Measurements from ENCODE around the gene RPLP1. TPM values are rescaled to one million over a fixed set of nuclear protein-coding genes. Genes with fewer than 3 reads are reported as not detected.
A peak's percentile ranks its signal among the peaks of the same experiment; 100 is the strongest.

RPLP1 gene
- 1,514 and 1,792 TPM in 2 replicates for polyA plus RNA-seq (2012; rRNA removed)
- 1,001 and 1,355 TPM in 2 replicates for polyA plus RNA-seq (2012; cell fraction: cytosol; rRNA removed)
- polyA plus RNA-seq (2012; cell fraction: nucleus; rRNA removed), result 360 and 521 TPM in 2 replicates

GRCh38 chr15:69452692-69453521 is at the start of gene RPLP1:
TSS of gene RPLP1 (plus strand) at chr15:69452818. CDS start at chr15:69452949, 131 bp downstream.
- H3K36me3 ChIP-seq (replicated peaks in 1 of 2; ENCODE audit: control insufficient read depth in 1 of 2, insufficient read depth in 2 of 2, low read length in 1 of 2), result peaks cover 37 to 45% of the 10 kb centered on the region in 2 experiments
- H3K9me2 ChIP-seq, result no peaks in the 10 kb centered on the region
- H4K20me1 ChIP-seq (ENCODE audit: insufficient read depth), result peaks cover 49% of the 10 kb centered on the region
- no peaks in the 10 kb centered on the region for H3K27me3 ChIP-seq (ENCODE audit: insufficient read depth)
- H3K9me3 ChIP-seq, result no peaks in the 10 kb centered on the region
- H2AFZ ChIP-seq (ENCODE audit: low read depth), result peak within 1 kb of the TSS; percentile 89
- CTCF ChIA-PET, result interaction anchor here (2.1 to 4.1 kb wide), 4 partner anchors 9 to 394 kb away, joined by 6 to 31 read pairs (median 12); no protein-coding TSS in a partner anchor
- H3K79me2 ChIP-seq (ENCODE audit: insufficient read depth), result peaks cover 43% of the 10 kb centered on the region
- peaks cover 62% of the 10 kb centered on the region for H3F3A ChIP-seq (replicated peaks; ENCODE audit: insufficient read depth)
- WGBS (ENCODE audit: low lambda C conversion rate), result under 1% methylated on average over 39 of the region's 77 CpGs
- peaks cover 10 to 16% of the 10 kb centered on the region in 2 experiments; a peak in 3 of 4 replicates for H3K4me1 ChIP-seq (ENCODE audit: control insufficient read depth in 1 of 2, insufficient read depth in 2 of 2, low read depth in 1 of 2, low read length in 1 of 2)
- peak within 1 kb of the TSS; percentile 94 to 95 for H3K27ac ChIP-seq (ENCODE audit: low read depth in 2 of 2, low read length in 1 of 2)
- peak within 1 kb of the TSS; percentile 88 to 91 for H3K4me3 ChIP-seq (ENCODE audit: low read depth in 2 of 2, low read length in 1 of 2)
- POLR2A ChIA-PET, result interaction anchor here (0.6 to 3.2 kb wide), 12 partner anchors 9 to 1175 kb away, joined by 3 to 53 read pairs (median 3); partner anchors contain the start of genes GLCE and KIF23
- H3K4me2 ChIP-seq, result peak within 1 kb of the TSS; percentile 79
- DNase-seq, result peak; percentile 97
- H3K9ac ChIP-seq, result peak within 1 kb of the TSS; percentile 96
- TF ChIP-seq RFX5 (IDR thresholded peaks at IDR 0.05; ENCODE audit: low read length), result no peak
- no peak for TF ChIP-seq RAD21 (IDR thresholded peaks at IDR 0.05; ENCODE audit: low read length)
- TF ChIP-seq IRF3 (IDR thresholded peaks at IDR 0.05; ENCODE audit: low read depth, low read length), result no peak
- TF ChIP-seq EZH2phosphoT487 (IDR thresholded peaks at IDR 0.05; ENCODE audit: borderline replicate concordance, low read depth), result no peak
- TF ChIP-seq FOSL2 (IDR thresholded peaks at IDR 0.05; ENCODE audit: borderline replicate concordance, low read depth), result no peak
- peak; percentile 9; the same call in 1 of the 2 replicates for TF ChIP-seq ELF1 (IDR thresholded peaks at IDR 0.05)
- TF ChIP-seq MAX (IDR thresholded peaks at IDR 0.05; ENCODE audit: low read depth), result no peak
- TF ChIP-seq JUND (IDR thresholded peaks at IDR 0.05), result no peak
- no peak for TF ChIP-seq NFIC (IDR thresholded peaks at IDR 0.05; ENCODE audit: borderline replicate concordance)
- TF ChIP-seq POLR2AphosphoS5 (IDR thresholded peaks at IDR 0.05; ENCODE audit: low read depth, low read length), result peak; percentile 100
- no peak for TF ChIP-seq YY1 (IDR thresholded peaks at IDR 0.05; ENCODE audit: low read depth)
- no peak for TF ChIP-seq RCOR1 (IDR thresholded peaks at IDR 0.05; ENCODE audit: low read length)
- no peak for TF ChIP-seq MEF2A (IDR thresholded peaks at IDR 0.05; ENCODE audit: borderline replicate concordance, low read depth)
- no peak for TF ChIP-seq TEAD4 (IDR thresholded peaks at IDR 0.05; ENCODE audit: borderline replicate concordance, insufficient read depth)
- TF ChIP-seq CTCF (IDR thresholded peaks at IDR 0.05), result no peak
- TF ChIP-seq PBX3 (IDR thresholded peaks at IDR 0.05), result 0 out of 2 replicates have a peak, but pooled peaks have one; percentile 20
- TF ChIP-seq GABPA (IDR thresholded peaks at IDR 0.05; ENCODE audit: low read depth), result peak; percentile 74
- peak; percentile 78 for TF ChIP-seq NRF1 (IDR thresholded peaks at IDR 0.05; ENCODE audit: low read depth, low read length)
- 0 out of 2 replicates have a peak, but pooled peaks have one; percentile 44 for TF ChIP-seq FOXM1 (IDR thresholded peaks at IDR 0.05; ENCODE audit: low read depth)
- peak; percentile 59 for TF ChIP-seq CHD2 (IDR thresholded peaks at IDR 0.05; ENCODE audit: low read length, partially characterized antibody)
- peak; percentile 53; the same call in 1 of the 2 replicates for TF ChIP-seq USF1 (IDR thresholded peaks at IDR 0.05; ENCODE audit: borderline replicate concordance, low read depth)
- peak; percentile 85 for TF ChIP-seq REST (IDR thresholded peaks at IDR 0.05; ENCODE audit: low read depth, low read length)
- no peak for TF ChIP-seq TCF12 (IDR thresholded peaks at IDR 0.05)
- TF ChIP-seq RXRA (IDR thresholded peaks at IDR 0.05; ENCODE audit: borderline replicate concordance, low read depth), result no peak
